Kidney (tissue), 14 donors: ENCODE measurements around the gene RAD9A. TPM values are rescaled to one million over a fixed set of nuclear protein-coding genes. Genes with fewer than 3 reads are reported as not detected.

ENCODE experiments used
- DNase-seq, 5 donors: peaks; one replicate each; pipeline ENCODE4 v3.0.0-alpha.2; 2013 to 2020
- FAIRE-seq: peaks from 2 replicates; lab custom pipeline; 2012; peaks lifted over from hg19 to GRCh38; lab: Jason Lieb, UNC
- H3K27ac ChIP-seq, 2 donors: one replicate each; pipeline ENCODE4 v1.7.0; 2013; ENCODE audit warnings: low read depth in 2 of 2, low read length in 2 of 2, inconsistent platforms in 1 of 2
- H3K27me3 ChIP-seq: one replicate; pipeline ENCODE4 v1.7.1; 2013; ENCODE audit warnings: low read length, inconsistent platforms; ENCODE audit not compliant: control insufficient read depth, insufficient read depth
- H3K36me3 ChIP-seq, 3 donors: one replicate each; pipeline versions ENCODE4 v1.7.0 to v1.7.1; 2013; ENCODE audit warnings: low read length in 3 of 3, control low read depth in 1 of 3, inconsistent platforms in 1 of 3; ENCODE audit not compliant: insufficient read depth in 3 of 3, control insufficient read depth in 2 of 3
- H3K4me1 ChIP-seq, 3 donors: one replicate each; pipeline versions ENCODE4 v1.7.0 to v1.7.1; 2013; ENCODE audit warnings: low read length in 3 of 3, inconsistent platforms in 1 of 3, low read depth in 1 of 3; ENCODE audit not compliant: control insufficient read depth in 2 of 3, insufficient read depth in 2 of 3
- H3K4me3 ChIP-seq, 3 donors: one replicate each; pipeline versions ENCODE4 v1.7.0 to v1.8.1; 2013; ENCODE audit warnings: low read length in 3 of 3, control low read depth in 1 of 3, inconsistent platforms in 1 of 3
- H3K9ac ChIP-seq, 3 donors: one replicate each; pipeline versions ENCODE4 v1.7.0 to v1.7.1; 2013; ENCODE audit warnings: low read length in 3 of 3, control low read depth in 1 of 3, inconsistent platforms in 1 of 3
- H3K9me3 ChIP-seq, 3 donors: one replicate each; pipeline versions ENCODE4 v1.7.0 to v1.7.1; 2013; ENCODE audit warnings: low read length in 3 of 3, control low read depth in 1 of 3, inconsistent platforms in 1 of 3; ENCODE audit not compliant: control insufficient read depth in 2 of 3, insufficient read depth in 1 of 3
- CTCF ChIP-seq: IDR thresholded peaks from 3 replicates; pipeline ENCODE4 v1.5.1; 2012; ENCODE audit warnings: mild to moderate bottlenecking, moderate library complexity, borderline replicate concordance; ENCODE audit not compliant: insufficient read depth; ENCODE audit errors: extremely low read depth
- intact Hi-C: fragments of 100-400 bp; cut with DNase I; formaldehyde crosslinking; loops from one replicate; pipeline ENCODE4 v1.11.1; 2022
- polyA plus RNA-seq: library from polyadenylated mRNA; stranded (reverse); fragments of 350-450 nt; fragmentation: Illumina TruSeq; extraction: RNeasy Lipid Tissue Mini Kit (QIAGEN cat#74804); gene quantifications from one replicate; pipeline ENCODE4 v1.2.3, GENCODE V29; 2014; ENCODE audit warnings: low read depth, low replicate concordance; ENCODE audit not compliant: insufficient read depth
- total RNA-seq: library from RNA; stranded (reverse); fragmentation: NEBNext Ultra II Directional; extraction: Animal tissue kit (Norgen Biotek cat#: 25700); gene quantifications from one replicate; pipeline ENCODE4 v1.2.1, GENCODE V29; 2021
- donor health status: control.
- donor health status: control.
- donor health status: control.
- donor health status: control.
- donor health status: control.
- donor health status: DM: yes; HTN: yes; CAD: no.
- donor health status: Normal renal cell carcinoma (clear cell type).

The RAD9A gene
- total and polyA plus RNA-seq, 2 donors from 2014 or later, result 16.4 to 17.8 TPM

- Histone ChIP-seq H3K27me3 (no peaks in the 10 kb centered on the region), H3K4me1 (peaks cover 3 to 43% (median 22%) of the 10 kb centered on the region in 3 donors), H3K36me3 (no peaks in the 10 kb centered on the region), H3K9me3 (no peaks in the 10 kb centered on the region), H3K4me3 (peak within 1 kb of the TSS in 1 of 3 donors; percentile 54), H3K9ac (peak within 1 kb of the TSS in 1 of 3 donors; percentile 73), H3K27ac (peak within 1 kb of the TSS; percentile 92 to 96)
- FAIRE-seq (no peak), DNase-seq (peak; percentile 78 to 92 (median 86))
- TF ChIP-seq CTCF, result no peak
- intact Hi-C loops, result no loop called here
These were observed 18.7 kb upstream of the RAD9A start, which contains the start of gene CLCF1 for GRCh38 chr11:67372993-67373647. Gene CLCF1 (minus strand): TSS chr11:67373598. CDS start chr11:67373539, 59 bp downstream.

- DNase-seq (peak; percentile 79 to 96 (median 92)), FAIRE-seq (peak; percentile 79)
- peak overlapping the region in 1 of 3 donors; percentile 73 for H3K9ac ChIP-seq
- peak; percentile 25 for TF ChIP-seq CTCF
- H3K4me3 ChIP-seq, result peak overlapping the region in 1 of 3 donors; percentile 54
- peaks cover 3 to 39% (median 22%) of the 10 kb centered on the region in 3 donors for H3K4me1 ChIP-seq
- no peaks in the 10 kb centered on the region for H3K9me3 ChIP-seq
- H3K27me3 ChIP-seq, result no peaks in the 10 kb centered on the region
- H3K36me3 ChIP-seq, result no peaks in the 10 kb centered on the region
- intact Hi-C loops, result no loop called here
- peak overlapping the region; percentile 92 to 96 for H3K27ac ChIP-seq
These were observed 17.9 kb upstream of the RAD9A start for GRCh38 chr11:67373648-67374570.

- H3K4me3 ChIP-seq, result peak overlapping the region in 2 of 3 donors; percentile 40 to 54
- peaks cover 3 to 39% (median 20%) of the 10 kb centered on the region in 3 donors for H3K4me1 ChIP-seq
- H3K9me3 ChIP-seq, result no peaks in the 10 kb centered on the region
- peak in 2 of 5 donors; percentile 65 to 84 for DNase-seq
- H3K27ac ChIP-seq, result peak overlapping the region; percentile 92 to 96
- no peaks in the 10 kb centered on the region for H3K27me3 ChIP-seq
- intact Hi-C loops, result no loop called here
- peak overlapping the region in 1 of 3 donors; percentile 73 for H3K9ac ChIP-seq
- no peak for FAIRE-seq
- H3K36me3 ChIP-seq, result no peaks in the 10 kb centered on the region
- no peak for TF ChIP-seq CTCF
These were observed 17.1 kb upstream of the RAD9A start for GRCh38 chr11:67374571-67375281.
